K562 (cell line): ENCODE data around the gene ZNF773. TPM values are rescaled to one million over a fixed set of nuclear protein-coding genes. Genes with fewer than 3 reads are reported as not detected.
A peak's percentile ranks its signal among the peaks of the same experiment; 100 is the strongest.
"Not testable (repeated sequence)": the region's sequence is repeated elsewhere in the genome, so short reads cannot be mapped to it uniquely, and the experiment has no call there.

Experiments used
- ATAC-seq: fragments of 200-7000 bp; cut with Tn5 transposase; 3 replicates; pipeline ENCODE4 v1.9.1; 2020; ENCODE audit warnings: moderate library complexity
- Bru-seq: library from RNA; stranded (reverse); fragments of 400-500 nt; gene quantifications from one replicate; lab custom pipeline; 2021; lab: Mats Ljungman, UMichigan
- BruChase-seq, 2 experiments: library from RNA; stranded (reverse); fragments of 400-500 nt; gene quantifications; one replicate each; lab custom pipeline; 2021; lab: Mats Ljungman, UMichigan
- BruUV-seq: library from RNA; stranded (reverse); fragments of 400-500 nt; replicated peaks from 2 replicates; lab custom pipeline; 2021; lab: Mats Ljungman, UMichigan
- CTCF ChIA-PET: fragments of 300-600 bp; formaldehyde crosslinking; extraction: SDS; loops from one replicate; lab custom pipeline; 2021; ENCODE audit warnings: low intra/inter-chr PET ratio; lab: Yijun Ruan, JAX
- POLR2A ChIA-PET: fragments of 300-600, 350-650 bp; sonication (Branson Sonifier 250); formaldehyde crosslinking; extraction: SDS; loops from one replicate; lab custom pipeline; 2021; ENCODE audit warnings: antibody characterized with exemption, inconsistent platforms; lab: Yijun Ruan, JAX
- DNase-seq, 4 experiments: peaks; one replicate each; pipeline versions ENCODE4 v3.0.0 to v3.0.0-alpha.2; 2011 to 2018; ENCODE audit warnings: low spot score in 3 of 4, mixed read lengths in 3 of 4; ENCODE audit errors: extremely low read depth in 1 of 4
- FAIRE-seq: peaks from 2 replicates; lab custom pipeline; 2011; peaks lifted over from hg19 to GRCh38; lab: Jason Lieb, UNC
- H2AFZ ChIP-seq: 2 replicates; pipeline ENCODE4 v1.6.0; 2011; ENCODE audit warnings: low read depth, low read length, control low read depth, inconsistent platforms
- H3K27ac ChIP-seq: fragments of 200-600 bp; 3 replicates; pipeline ENCODE4 v1.8.0; 2011; ENCODE audit warnings: low read depth, mild to moderate bottlenecking, control low read depth, inconsistent platforms, low read length, moderate library complexity, mixed read lengths; ENCODE audit errors: extremely low read depth
- H3K27me3 ChIP-seq, 2 experiments: fragments of 300-600 bp in 1 of 2; 2 replicates in 1 of 2; 3 replicates in 1 of 2; pipeline versions ENCODE4 v1.6.0 to v1.8.0; 2011; ENCODE audit warnings: inconsistent platforms in 2 of 2, low read length in 2 of 2, mild to moderate bottlenecking in 1 of 2, mixed read lengths in 1 of 2, moderate library complexity in 1 of 2; ENCODE audit not compliant: control insufficient read depth in 2 of 2, insufficient read depth in 2 of 2
- H3K36me3 ChIP-seq: fragments of 300-600 bp; 3 replicates; pipeline ENCODE4 v1.8.0; 2011; ENCODE audit warnings: mild to moderate bottlenecking, low read length, inconsistent platforms; ENCODE audit not compliant: control insufficient read depth, insufficient read depth
- H3K4me1 ChIP-seq, 2 experiments: fragments of 200-600 bp in 1 of 2; replicated peaks in 1 of 2; 2 replicates in 1 of 2; 3 replicates in 1 of 2; pipeline versions ENCODE4 v1.5.1 to v1.8.0; 2011; ENCODE audit warnings: inconsistent platforms in 2 of 2, low read length in 2 of 2, mild to moderate bottlenecking in 1 of 2, mixed read lengths in 1 of 2, moderate library complexity in 1 of 2; ENCODE audit not compliant: control insufficient read depth in 2 of 2, insufficient read depth in 2 of 2
- H3K4me2 ChIP-seq: 2 replicates; pipeline ENCODE4 v1.6.1; 2011; ENCODE audit warnings: low read length, control low read depth, inconsistent platforms, mixed read lengths; ENCODE audit not compliant: insufficient read depth
- H3K4me3 ChIP-seq: fragments of 200-600 bp; sonication (generic), shearing (Covaris generic); 2 replicates; pipeline ENCODE4 v1.5.1; 2016; ENCODE audit warnings: control low read depth, inconsistent platforms
- H3K79me2 ChIP-seq: fragments of 200-600 bp; 3 replicates; pipeline ENCODE4 v1.8.0; 2011; ENCODE audit warnings: low read length, inconsistent platforms; ENCODE audit not compliant: control insufficient read depth, insufficient read depth
- H3K9ac ChIP-seq, 2 experiments: 2 replicates each; pipeline versions ENCODE4 v1.6.0 to v1.6.1; 2011; ENCODE audit warnings: low read depth in 2 of 2, low read length in 2 of 2, control low read depth in 1 of 2, inconsistent platforms in 1 of 2, mild to moderate bottlenecking in 1 of 2, mixed read lengths in 1 of 2; ENCODE audit not compliant: insufficient read depth in 1 of 2
- H3K9me1 ChIP-seq: one replicate; pipeline ENCODE4 v1.6.0; 2011; ENCODE audit warnings: inconsistent platforms, mild to moderate bottlenecking, low read length, moderate library complexity; ENCODE audit not compliant: control insufficient read depth, insufficient read depth
- H3K9me3 ChIP-seq: replicated peaks from 2 replicates; pipeline ENCODE4 v1.5.1; 2011; ENCODE audit warnings: low read depth, low read length, inconsistent platforms; ENCODE audit not compliant: control insufficient read depth, insufficient read depth
- H4K20me1 ChIP-seq: replicated peaks from 2 replicates; pipeline ENCODE4 v1.6.1; 2011; ENCODE audit warnings: low read length, inconsistent platforms, mixed read lengths; ENCODE audit not compliant: control insufficient read depth, insufficient read depth
- GABPA ChIP-seq: fragments of 200-800 bp; sonication (Bioruptor generic); conservative IDR thresholded peaks from 2 replicates; pipeline ENCODE4 v1.6.1; 2016; ENCODE audit warnings: low read depth, missing genetic modification characterization, missing compliant biosample characterization
- KDM1A ChIP-seq, 2 experiments: fragments of 450-650 bp; IDR thresholded peaks; 2 replicates each; pipeline ENCODE4 v1.6.1; 2016; ENCODE audit warnings: mild to moderate bottlenecking in 2 of 2
- WGBS: fragments of 100-300 bp; shearing (Covaris generic); methylation state at CpG from one replicate; pipeline ENCODE4 v1.1.6; 2016; ENCODE audit warnings: low coverage, mixed read lengths; ENCODE audit not compliant: insufficient coverage; ENCODE audit errors: missing lambda C conversion rate; 5-methylcytosine and 5-hydroxymethylcytosine counted together
- in situ Hi-C: fragments of 300-500 bp; cut with MboI; formaldehyde crosslinking; loops from 4 replicates; pipeline ENCODE4 v1.15.0; 2018; ENCODE audit warnings: inconsistent platforms, mixed read lengths
- intact Hi-C: fragments of 100-400 bp; cut with micrococcal nuclease; formaldehyde crosslinking; loops from 2 replicates; pipeline ENCODE4 v1.14.2; 2022
- long read RNA-seq, 3 experiments: library from polyadenylated mRNA in 2 of 3; library from RNA in 1 of 3; unstranded in 2 of 3; stranded (forward) in 1 of 3; transcript quantifications; one replicate each; pipeline ENCODE4 v2.0.0, GENCODE V29; 2019 to 2022
- polyA minus RNA-seq, 3 experiments: library from RNA; depleted of rRNA, polyadenylated mRNA; stranded (reverse); fragments of >200 nt; gene quantifications; 2 replicates each; pipeline ENCODE4 v1.2.3, GENCODE V29; 2011
- polyA plus RNA-seq, 8 experiments: library from polyadenylated mRNA; depleted of rRNA in 4 of 8; stranded (reverse) in 5 of 8; unstranded in 3 of 8; fragments of >200 nt; fragmentation: Nextera tagmentation in 2 of 8; fragmentation: Illumina TruSeq in 1 of 8; extraction: Ambion mirVana in 2 of 8; extraction: Trizol in 1 of 8; gene quantifications; 2 replicates each; pipeline versions ENCODE4 v1.2.1 to v1.2.3, GENCODE V29; 2011 to 2014; ENCODE audit warnings: inconsistent platforms in 1 of 8, missing spikeins in 1 of 8
- total RNA-seq, 7 experiments: library from RNA; depleted of rRNA in 6 of 7; stranded (reverse); fragments of >200 nt in 6 of 7; fragmentation: Illumina TruSeq in 2 of 7; extraction: Trizol in 2 of 7; gene quantifications; 2 replicates each; pipeline versions ENCODE4 v1.2.1 to v1.2.3, GENCODE V29; 2011 to 2021; ENCODE audit warnings: low replicate concordance in 1 of 7

The ZNF773 gene
- 4.6 and 6.2 TPM in 2 replicates for total RNA-seq (2011; cell fraction: chromatin; rRNA removed; ENCODE audit: low replicate concordance)
- total RNA-seq (2011; cell fraction: nucleolus; rRNA removed) = 4.7 and 5.4 TPM in 2 replicates
- total RNA-seq (2011; cell fraction: nucleoplasm; rRNA removed) = 9.3 and 11.5 TPM in 2 replicates
- total RNA-seq (2014; rRNA removed) (under 0.01 TPM in 1 of 2 replicates, not detected in the other), total RNA-seq (2014; rRNA removed; fragmentation: Illumina TruSeq; extraction: Trizol) (0.35 and 0.58 TPM in 2 replicates), total RNA-seq (2015; rRNA removed; fragmentation: Illumina TruSeq; extraction: Trizol) (0.04 TPM in 1 of 2 replicates, not detected in the other), total RNA-seq (2021) (0.31 and 0.82 TPM in 2 replicates), polyA plus RNA-seq (2011; rRNA removed) (0.87 and 2.0 TPM in 2 replicates), polyA plus RNA-seq (2014; fragmentation: Illumina TruSeq; extraction: Trizol) (0.31 and 0.66 TPM in 2 replicates), polyA plus RNA-seq (2014; fragmentation: Nextera tagmentation; extraction: Ambion mirVana) (under 1 TPM in 1 of 2 experiments, not detected in 1; 0.04 TPM), polyA plus RNA-seq (2014; rRNA removed) (0.30 and 0.35 TPM in 2 replicates), polyA minus RNA-seq (2011; rRNA and poly(A)+ RNA removed) (0.48 and 1.9 TPM in 2 replicates), Bru-seq, nascent RNA (percentile 23 among the genes with signal in this experiment), BruChase-seq, experiment 1, labeled RNA remaining after a 2-hour chase (percentile 28 among the genes with signal in this experiment), BruChase-seq, experiment 2, labeled RNA remaining after a 6-hour chase (percentile 32 among the genes with signal in this experiment)
- polyA plus RNA-seq (2011; cell fraction: cytosol; rRNA removed) = 1.2 and 1.6 TPM in 2 replicates
- polyA plus RNA-seq (2011; cell fraction: nucleus; rRNA removed) = 4.4 and 13.2 TPM in 2 replicates
- 0.09 and 0.36 TPM in 2 replicates for polyA plus RNA-seq (2012)
- polyA minus RNA-seq (2011; cell fraction: cytosol; rRNA and poly(A)+ RNA removed) = 1.5 TPM in 1 of 2 replicates, not detected in the other
- 1.9 and 2.0 TPM in 2 replicates for polyA minus RNA-seq (2011; cell fraction: nucleus; rRNA and poly(A)+ RNA removed)
- long read RNA-seq, experiment 1, partial matches to known transcripts = 0 of 2 reads
- long read RNA-seq, experiment 1, other reads (novel, unspliced or antisense) = 0 of 2 reads
- long read RNA-seq, experiment 2 = 0 reads
- long read RNA-seq, experiment 3 = 0 reads

GRCh38 chr19:57499680-57500395 lies at the start of gene ZNF773:
TSS of gene ZNF773 (plus strand) at chr19:57499938. CDS start at chr19:57500081, 143 bp downstream.
- H3K4me3 ChIP-seq, DNase-seq, CTCF ChIA-PET, FAIRE-seq, H3K27ac ChIP-seq, H3K9ac ChIP-seq, POLR2A ChIA-PET: not testable (repeated sequence)
- 34% methylated on average over 30 of the region's 69 CpGs for WGBS
- peak; percentile 86 for TF ChIP-seq GABPA (tag)
- TF ChIP-seq KDM1A (IDR thresholded peaks at IDR 0.05) = peak in 1 of 2 experiments; percentile 68; a peak in 1 of 4 replicates
- TF ChIP-seq, all 486 proteins: peak for 2; not testable (repeated sequence) for 484
- in situ Hi-C loops, H3K9me1 ChIP-seq, H4K20me1 ChIP-seq, ATAC-seq, H3K4me1 ChIP-seq, H2AFZ ChIP-seq, BruUV-seq, H3K79me2 ChIP-seq, H3K27me3 ChIP-seq, intact Hi-C loops, H3K4me2 ChIP-seq, H3K9me3 ChIP-seq, H3K36me3 ChIP-seq: not testable (repeated sequence)
